ENCODE data around the gene CDH15.

The CDH15 gene

DNA sequence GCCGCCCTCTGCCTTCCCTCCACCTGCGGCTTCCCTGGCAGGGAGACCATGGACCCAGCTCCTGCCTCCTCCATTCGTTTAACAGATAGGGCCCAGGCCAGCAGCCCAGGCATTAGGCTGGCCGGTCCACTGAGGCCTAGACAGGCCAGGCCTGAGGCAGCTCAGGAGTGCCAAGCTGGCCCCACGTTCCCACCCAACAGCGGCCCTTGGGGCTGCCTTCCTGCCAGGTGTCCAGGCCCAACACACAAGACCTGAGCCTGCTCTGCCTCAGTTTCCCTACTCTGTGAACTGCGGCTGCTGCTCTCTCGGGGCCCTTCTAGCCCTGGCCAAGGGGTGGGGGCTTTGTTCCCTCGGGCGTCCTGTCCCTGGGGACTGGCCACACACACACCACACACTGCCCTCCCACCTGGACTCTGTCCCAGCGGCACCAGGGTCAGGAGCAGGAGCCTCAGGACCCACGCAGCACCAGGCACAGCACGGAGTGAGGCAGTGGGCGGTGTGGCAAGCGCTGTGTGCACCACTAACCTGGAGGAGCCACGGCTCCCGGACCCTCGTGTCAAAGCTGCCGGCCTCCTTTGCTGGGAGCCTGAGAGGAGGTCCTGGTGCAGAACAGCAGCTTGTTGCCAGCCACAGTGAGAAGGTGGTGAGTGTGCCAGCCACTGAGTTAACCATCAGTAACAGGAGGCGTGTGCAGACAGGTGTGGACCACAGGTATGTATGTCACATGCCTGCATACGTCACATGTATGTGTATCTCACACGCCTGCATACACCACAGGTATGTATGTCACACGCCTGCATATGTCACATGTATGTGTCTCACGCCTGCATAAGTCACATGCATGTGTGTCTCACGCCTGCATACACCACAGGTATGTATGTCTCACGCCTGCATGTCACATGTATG is 14.6 kb upstream of the CDH15 start:
- no peak overlapping the region for H3K4me3 ChIP-seq (ENCODE audit: insufficient read depth, low read depth, low read length)
- WGBS, 2 experiments = 88 to 89% methylated on average over 26 of the region's 26 CpGs
- no peaks in the 10 kb centered on the region for H3K36me3 ChIP-seq (ENCODE audit: control insufficient read depth, insufficient read depth, low read length)
- no peaks in the 10 kb centered on the region for H3K4me1 ChIP-seq (ENCODE audit: control insufficient read depth, insufficient read depth, low read length)
- no peaks in the 10 kb centered on the region for H3K27me3 ChIP-seq (ENCODE audit: control insufficient read depth, insufficient read depth, low read length, poor library complexity, severe bottlenecking)
- no peaks in the 10 kb centered on the region for H3K9me3 ChIP-seq (ENCODE audit: control insufficient read depth, low read length)
- H3K27ac ChIP-seq (ENCODE audit: insufficient read depth, low read depth, low read length, poor library complexity, severe bottlenecking) = no peak overlapping the region

DNA sequence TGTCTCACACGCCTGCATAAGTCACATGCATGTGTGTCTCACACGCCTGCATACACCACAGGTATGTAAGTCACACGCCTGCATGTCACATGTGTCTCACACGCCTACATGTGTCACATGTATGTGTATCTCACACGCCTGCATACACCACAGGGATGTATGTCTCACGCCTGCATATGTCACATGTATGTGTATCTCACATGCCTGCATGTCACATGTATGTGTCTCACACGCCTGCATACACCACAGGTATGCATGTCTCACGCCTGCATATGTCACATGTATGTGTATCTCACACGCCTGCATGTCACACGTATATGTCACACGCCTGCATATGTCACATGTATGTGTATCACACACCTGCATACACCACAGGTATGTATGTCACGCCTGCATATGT is 13.8 kb upstream of the CDH15 start:
- 93 to 94% methylated on average over 12 of the region's 12 CpGs for WGBS, 2 experiments
- Histone ChIP-seq H3K4me1 (ENCODE audit: control insufficient read depth, insufficient read depth, low read length) (no peaks in the 10 kb centered on the region), H3K27me3 (ENCODE audit: control insufficient read depth, insufficient read depth, low read length, poor library complexity, severe bottlenecking) (no peaks in the 10 kb centered on the region), H3K36me3 (ENCODE audit: control insufficient read depth, insufficient read depth, low read length) (no peaks in the 10 kb centered on the region), H3K4me3 (ENCODE audit: insufficient read depth, low read depth, low read length) (no peak overlapping the region), H3K27ac (ENCODE audit: insufficient read depth, low read depth, low read length, poor library complexity, severe bottlenecking) (no peak overlapping the region), H3K9me3 (ENCODE audit: control insufficient read depth, low read length) (no peaks in the 10 kb centered on the region)

DNA sequence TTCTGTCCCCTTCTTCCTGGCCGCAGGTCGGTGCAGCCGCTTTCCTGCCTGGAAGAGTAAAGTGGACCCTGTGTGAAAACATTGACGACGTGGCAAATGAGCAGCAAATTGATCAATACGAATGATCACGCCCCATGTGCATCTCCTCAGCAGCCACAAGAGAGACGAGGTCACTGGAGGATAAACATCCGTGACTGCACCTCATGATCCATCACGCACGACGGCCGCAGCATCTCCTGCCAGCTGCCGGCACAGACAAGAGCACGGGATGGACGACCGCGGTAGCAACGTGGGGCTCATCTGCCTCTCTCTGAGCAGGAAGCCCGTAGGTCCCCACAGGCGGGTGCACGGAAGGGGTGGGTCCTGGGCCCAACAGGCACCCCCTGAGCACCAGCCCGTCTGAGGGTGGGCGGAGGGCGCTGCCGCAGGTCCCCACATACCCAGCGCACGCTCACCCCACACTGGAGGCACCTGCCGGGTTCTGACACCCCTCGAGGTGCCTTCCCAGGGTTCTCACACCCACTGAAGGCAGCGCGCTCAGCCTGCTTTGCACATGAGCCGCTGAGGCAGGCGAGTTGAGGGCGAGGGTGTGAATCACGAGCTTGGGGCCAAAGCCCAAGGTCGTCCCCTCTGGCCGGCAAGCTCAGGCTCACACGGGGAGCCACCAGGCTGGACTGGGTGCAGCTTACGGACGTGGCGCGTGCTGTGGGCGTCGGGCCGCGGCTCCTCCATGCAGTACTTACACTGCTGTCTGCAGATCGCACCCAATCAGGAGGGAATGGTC is 12.3 kb upstream of the CDH15 start:
- Histone ChIP-seq H3K36me3 (ENCODE audit: control insufficient read depth, insufficient read depth, low read length) (no peaks in the 10 kb centered on the region), H3K9me3 (ENCODE audit: control insufficient read depth, low read length) (no peaks in the 10 kb centered on the region), H3K4me3 (ENCODE audit: insufficient read depth, low read depth, low read length) (no peak overlapping the region), H3K27ac (ENCODE audit: insufficient read depth, low read depth, low read length, poor library complexity, severe bottlenecking) (no peak overlapping the region), H3K4me1 (ENCODE audit: control insufficient read depth, insufficient read depth, low read length) (peaks cover under 1% of the 10 kb centered on the region), H3K27me3 (ENCODE audit: control insufficient read depth, insufficient read depth, low read length, poor library complexity, severe bottlenecking) (no peaks in the 10 kb centered on the region)
- 92 to 93% methylated on average over 48 of the region's 48 CpGs for WGBS, 2 experiments

GRCh38 chr16:89159850-89160354 is 11.6 kb upstream of the CDH15 start:
- Histone ChIP-seq H3K27ac (ENCODE audit: insufficient read depth, low read depth, low read length, poor library complexity, severe bottlenecking) (no peak overlapping the region), H3K4me1 (ENCODE audit: control insufficient read depth, insufficient read depth, low read length) (peaks cover 3% of the 10 kb centered on the region), H3K27me3 (ENCODE audit: control insufficient read depth, insufficient read depth, low read length, poor library complexity, severe bottlenecking) (no peaks in the 10 kb centered on the region), H3K36me3 (ENCODE audit: control insufficient read depth, insufficient read depth, low read length) (no peaks in the 10 kb centered on the region), H3K4me3 (ENCODE audit: insufficient read depth, low read depth, low read length) (no peak overlapping the region), H3K9me3 (ENCODE audit: control insufficient read depth, low read length) (no peaks in the 10 kb centered on the region)
- WGBS, 2 experiments = 93% methylated on average over 20 of the region's 20 CpGs

DNA sequence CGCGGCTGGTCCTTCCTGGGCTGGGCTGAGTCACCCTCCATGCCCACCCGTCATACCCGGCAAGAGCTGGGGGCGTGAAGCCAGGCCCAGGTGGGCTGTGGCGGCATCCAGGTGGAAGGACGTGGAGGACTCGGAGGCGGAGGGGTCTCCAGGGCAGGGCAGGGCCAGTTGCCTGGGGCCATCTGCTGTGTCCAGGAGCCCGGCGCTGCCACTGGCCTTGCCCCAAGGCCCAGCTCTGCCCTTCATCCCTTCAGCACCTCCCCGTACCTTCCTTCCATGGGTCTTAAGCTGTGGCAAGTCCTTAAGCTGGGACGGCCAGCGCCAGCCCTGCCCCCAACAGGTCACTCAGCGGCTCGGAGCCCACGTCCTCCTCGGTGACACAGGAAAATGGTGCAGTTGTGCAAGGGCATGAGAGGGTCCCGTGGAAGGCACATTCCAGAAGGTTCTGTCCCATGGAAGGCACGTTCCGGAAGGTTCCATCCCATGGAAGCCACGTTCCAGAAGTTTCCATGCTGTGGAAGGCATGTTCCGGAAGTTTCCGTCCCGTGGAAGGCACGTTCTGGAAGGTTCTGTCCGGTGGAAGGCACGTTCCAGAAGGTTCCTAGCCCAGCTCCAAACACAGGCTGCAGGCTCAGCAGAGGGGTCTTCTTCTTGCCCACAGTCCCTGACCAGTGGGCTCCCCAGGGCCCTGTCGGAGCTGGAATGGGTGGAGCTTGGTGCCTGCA is 10.4 kb upstream of the CDH15 start:
- no peak overlapping the region for H3K4me3 ChIP-seq (ENCODE audit: insufficient read depth, low read depth, low read length)
- H3K27me3 ChIP-seq (ENCODE audit: control insufficient read depth, insufficient read depth, low read length, poor library complexity, severe bottlenecking) = no peaks in the 10 kb centered on the region
- no peaks in the 10 kb centered on the region for H3K36me3 ChIP-seq (ENCODE audit: control insufficient read depth, insufficient read depth, low read length)
- 92 to 93% methylated on average over 29 of the region's 29 CpGs for WGBS, 2 experiments
- H3K9me3 ChIP-seq (ENCODE audit: control insufficient read depth, low read length) = no peaks in the 10 kb centered on the region
- H3K27ac ChIP-seq (ENCODE audit: insufficient read depth, low read depth, low read length, poor library complexity, severe bottlenecking) = no peak overlapping the region
- peaks cover 6% of the 10 kb centered on the region for H3K4me1 ChIP-seq (ENCODE audit: control insufficient read depth, insufficient read depth, low read length)

GRCh38 chr16:89161763-89162713 is 9.5 kb upstream of the CDH15 start:
- H3K36me3 ChIP-seq (ENCODE audit: control insufficient read depth, insufficient read depth, low read length) = no peaks in the 10 kb centered on the region
- 93 to 94% methylated on average over 40 of the region's 40 CpGs for WGBS, 2 experiments
- no peak overlapping the region for H3K27ac ChIP-seq (ENCODE audit: insufficient read depth, low read depth, low read length, poor library complexity, severe bottlenecking)
- peaks cover 7% of the 10 kb centered on the region for H3K4me1 ChIP-seq (ENCODE audit: control insufficient read depth, insufficient read depth, low read length)
- no peaks in the 10 kb centered on the region for H3K27me3 ChIP-seq (ENCODE audit: control insufficient read depth, insufficient read depth, low read length, poor library complexity, severe bottlenecking)
- H3K9me3 ChIP-seq (ENCODE audit: control insufficient read depth, low read length) = no peaks in the 10 kb centered on the region
- no peak overlapping the region for H3K4me3 ChIP-seq (ENCODE audit: insufficient read depth, low read depth, low read length)

DNA sequence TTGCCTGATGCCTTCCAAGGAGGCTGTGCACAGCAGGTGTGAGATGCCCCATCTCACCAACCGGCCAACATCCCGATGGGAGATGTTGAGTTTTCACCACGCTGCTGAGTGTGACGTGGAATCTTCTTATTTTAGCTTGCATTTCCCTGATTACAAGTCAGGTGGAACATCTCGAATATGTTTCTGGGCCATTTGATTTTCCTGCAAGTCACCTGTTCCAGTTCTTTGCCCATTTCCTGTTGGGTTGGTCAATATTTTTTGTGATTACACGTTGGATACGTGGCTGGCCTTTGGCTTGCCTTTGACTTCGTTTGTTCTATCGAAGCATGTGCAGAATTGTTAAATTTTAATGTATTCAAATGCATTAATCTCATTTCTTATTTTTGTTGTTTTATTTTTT is 8.3 kb upstream of the CDH15 start:
- H3K27me3 ChIP-seq (ENCODE audit: control insufficient read depth, insufficient read depth, low read length, poor library complexity, severe bottlenecking) = peaks cover 4% of the 10 kb centered on the region

GRCh38 chr16:89164436-89164835 is 7.1 kb upstream of the CDH15 start:
- H3K4me3 ChIP-seq (ENCODE audit: insufficient read depth, low read depth, low read length) = no peak overlapping the region
- WGBS, 2 experiments = 73 to 78% methylated on average over 15 of the region's 15 CpGs
- no peaks in the 10 kb centered on the region for H3K9me3 ChIP-seq (ENCODE audit: control insufficient read depth, low read length)
- peaks cover 9% of the 10 kb centered on the region for H3K4me1 ChIP-seq (ENCODE audit: control insufficient read depth, insufficient read depth, low read length)
- no peaks in the 10 kb centered on the region for H3K36me3 ChIP-seq (ENCODE audit: control insufficient read depth, insufficient read depth, low read length)
- H3K27ac ChIP-seq (ENCODE audit: insufficient read depth, low read depth, low read length, poor library complexity, severe bottlenecking) = no peak overlapping the region
- peaks cover 10% of the 10 kb centered on the region for H3K27me3 ChIP-seq (ENCODE audit: control insufficient read depth, insufficient read depth, low read length, poor library complexity, severe bottlenecking)

More for the DNA sequence above, 8.3 kb upstream of the CDH15 start:
- Histone ChIP-seq H3K4me3 (ENCODE audit: insufficient read depth, low read depth, low read length) (no peak overlapping the region), H3K36me3 (ENCODE audit: control insufficient read depth, insufficient read depth, low read length) (no peaks in the 10 kb centered on the region), H3K27ac (ENCODE audit: insufficient read depth, low read depth, low read length, poor library complexity, severe bottlenecking) (no peak overlapping the region), H3K9me3 (ENCODE audit: control insufficient read depth, low read length) (no peaks in the 10 kb centered on the region), H3K4me1 (ENCODE audit: control insufficient read depth, insufficient read depth, low read length) (peaks cover 9% of the 10 kb centered on the region)
- WGBS, 2 experiments = 94 to 96% methylated on average over 8 to 9 of the region's 9 CpGs
